CD14-positive monocyte (primary cell): ENCODE results near the gene NPC2. TPM values are rescaled to one million over a fixed set of nuclear protein-coding genes. Genes with fewer than 3 reads are reported as not detected.
A peak's percentile ranks its signal among the peaks of the same experiment; 100 is the strongest.
"Not testable (repeated sequence)": the region's sequence is repeated elsewhere in the genome, so short reads cannot be mapped to it uniquely, and the experiment has no call there.

ENCODE experiments used
- DNase-seq, 3 donors: peaks; one replicate each; pipeline ENCODE4 v3.0.0-alpha.2; 2011 to 2022
- H2AFZ ChIP-seq: 2 replicates; pipeline ENCODE4 v1.6.0; 2012; ENCODE audit warnings: mild to moderate bottlenecking, low read depth, low read length, inconsistent platforms; ENCODE audit not compliant: insufficient read depth, poor library complexity, severe bottlenecking
- H3K27ac ChIP-seq, 2 donors: 1 replicate in 1 of 2; 2 replicates in 1 of 2; pipeline ENCODE4 v1.5.1; 2012 to 2013; ENCODE audit warnings: low read length in 2 of 2, control low read depth in 1 of 2, inconsistent platforms in 1 of 2, low read depth in 1 of 2, mild to moderate bottlenecking in 1 of 2
- H3K27me3 ChIP-seq, 2 donors: one replicate each; pipeline versions ENCODE4 v1.6.0 to v1.6.1; 2011 to 2013; ENCODE audit warnings: low read length in 2 of 2; ENCODE audit not compliant: control insufficient read depth in 2 of 2, insufficient read depth in 2 of 2
- H3K36me3 ChIP-seq, 2 donors: replicated peaks in 1 of 2; 1 replicate in 1 of 2; 2 replicates in 1 of 2; pipeline versions ENCODE4 v1.5.1 to v1.6.1; 2012 to 2013; ENCODE audit warnings: low read length in 2 of 2, control low read depth in 1 of 2, inconsistent platforms in 1 of 2, mild to moderate bottlenecking in 1 of 2; ENCODE audit not compliant: insufficient read depth in 2 of 2, control insufficient read depth in 1 of 2
- H3K4me1 ChIP-seq, 2 donors: 1 replicate in 1 of 2; 2 replicates in 1 of 2; pipeline versions ENCODE4 v1.5.1 to v1.6.1; 2012 to 2013; ENCODE audit warnings: low read length in 2 of 2, control low read depth in 1 of 2, inconsistent platforms in 1 of 2, mild to moderate bottlenecking in 1 of 2, moderate library complexity in 1 of 2; ENCODE audit not compliant: insufficient read depth in 2 of 2, control insufficient read depth in 1 of 2
- H3K4me2 ChIP-seq: replicated peaks from 2 replicates; pipeline ENCODE3; 2012; ENCODE audit warnings: low read length, moderate library complexity, mild to moderate bottlenecking; ENCODE audit not compliant: poor library complexity, severe bottlenecking; ENCODE audit errors: extremely low read depth
- H3K4me3 ChIP-seq, 3 experiments: fragments of 200-600 bp in 1 of 3; sonication (generic) in 1 of 3; replicated peaks in 1 of 3; 1 replicate in 2 of 3; 2 replicates in 1 of 3; pipeline ENCODE4 v1.5.1; 2011 to 2013; ENCODE audit warnings: low read length in 3 of 3, mild to moderate bottlenecking in 3 of 3, control low read depth in 2 of 3, low read depth in 2 of 3, inconsistent platforms in 1 of 3, moderate library complexity in 1 of 3
- H3K79me2 ChIP-seq: 2 replicates; pipeline ENCODE4 v1.6.0; 2012; ENCODE audit warnings: mild to moderate bottlenecking, control low read depth, inconsistent platforms, low read length, moderate library complexity; ENCODE audit not compliant: insufficient read depth
- H3K9ac ChIP-seq: 2 replicates; pipeline ENCODE4 v1.6.0; 2017; ENCODE audit warnings: low read length, mild to moderate bottlenecking; ENCODE audit not compliant: insufficient read depth, poor library complexity, severe bottlenecking
- H3K9me3 ChIP-seq, 2 donors: replicated peaks in 1 of 2; 1 replicate in 1 of 2; 2 replicates in 1 of 2; pipeline versions ENCODE4 v1.5.1 to v1.6.1; 2012 to 2013; ENCODE audit warnings: low read length in 2 of 2, control low read depth in 1 of 2; ENCODE audit not compliant: control insufficient read depth in 1 of 2, insufficient read depth in 1 of 2
- H4K20me1 ChIP-seq: 2 replicates; pipeline ENCODE4 v1.6.0; 2012; ENCODE audit warnings: mild to moderate bottlenecking, low read length, control low read depth, moderate library complexity; ENCODE audit not compliant: insufficient read depth
- H3K27ac Mint-ChIP-seq, 7 donors: one replicate each; pipeline ENCODE4 v1.8.0; 2020; ENCODE audit warnings: mild to moderate bottlenecking in 7 of 7, mixed read lengths in 7 of 7, moderate library complexity in 6 of 7, inconsistent platforms in 2 of 7
- H3K27me3 Mint-ChIP-seq, 3 donors: one replicate each; pipeline ENCODE4 v1.8.0; 2021 to 2022; ENCODE audit warnings: low read depth in 3 of 3, mild to moderate bottlenecking in 3 of 3, mixed read lengths in 3 of 3, moderate library complexity in 3 of 3, inconsistent platforms in 1 of 3
- H3K36me3 Mint-ChIP-seq, 2 donors: one replicate each; pipeline ENCODE4 v1.8.0; 2020; ENCODE audit warnings: mixed read lengths in 2 of 2, inconsistent platforms in 1 of 2, mild to moderate bottlenecking in 1 of 2
- H3K4me1 Mint-ChIP-seq: one replicate; pipeline ENCODE4 v1.8.0; 2020; ENCODE audit warnings: mild to moderate bottlenecking, mixed read lengths
- H3K4me3 Mint-ChIP-seq, 2 donors: one replicate each; pipeline ENCODE4 v1.8.0; 2020; ENCODE audit warnings: mild to moderate bottlenecking in 2 of 2, mixed read lengths in 2 of 2, moderate library complexity in 1 of 2
- H3K9me3 Mint-ChIP-seq, 7 donors: one replicate each; pipeline ENCODE4 v1.8.0; 2020 to 2022; ENCODE audit warnings: mixed read lengths in 7 of 7, mild to moderate bottlenecking in 6 of 7, moderate library complexity in 6 of 7, inconsistent platforms in 2 of 7
- WGBS: methylation state at CpG from one replicate; pipeline ENCODE4 v1.1.5; 2013; ENCODE audit warnings: missing lambda C conversion rate; ENCODE audit not compliant: insufficient coverage; 5-methylcytosine and 5-hydroxymethylcytosine counted together
- intact Hi-C, 2 donors: fragments of 100-400 bp; cut with micrococcal nuclease; formaldehyde crosslinking; loops; one replicate each; pipeline versions ENCODE4 v1.15.0 to v1.15.1; 2023
- polyA plus RNA-seq, 3 donors: library from polyadenylated mRNA; depleted of rRNA in 1 of 3; unstranded in 2 of 3; stranded (reverse) in 1 of 3; fragments of 300-500 nt in 2 of 3; fragments of >200 nt in 1 of 3; fragmentation: Illumina TruSeq in 2 of 3; gene quantifications; 1 replicate in 2 of 3; 2 replicates in 1 of 3; pipeline ENCODE4 v1.2.3, GENCODE V29; 2012 to 2021
- TF ChIP-seq, protein P1 (sequence below): fragments of 200-600 bp; IDR thresholded peaks from one replicate; pipeline ENCODE4 v1.8.0; 2022; ENCODE audit warnings: antibody characterized with exemption, mild to moderate bottlenecking

The NPC2 gene
- polyA plus RNA-seq, 3 donors, result 675 to 1,159 (median 772) TPM

DNA sequence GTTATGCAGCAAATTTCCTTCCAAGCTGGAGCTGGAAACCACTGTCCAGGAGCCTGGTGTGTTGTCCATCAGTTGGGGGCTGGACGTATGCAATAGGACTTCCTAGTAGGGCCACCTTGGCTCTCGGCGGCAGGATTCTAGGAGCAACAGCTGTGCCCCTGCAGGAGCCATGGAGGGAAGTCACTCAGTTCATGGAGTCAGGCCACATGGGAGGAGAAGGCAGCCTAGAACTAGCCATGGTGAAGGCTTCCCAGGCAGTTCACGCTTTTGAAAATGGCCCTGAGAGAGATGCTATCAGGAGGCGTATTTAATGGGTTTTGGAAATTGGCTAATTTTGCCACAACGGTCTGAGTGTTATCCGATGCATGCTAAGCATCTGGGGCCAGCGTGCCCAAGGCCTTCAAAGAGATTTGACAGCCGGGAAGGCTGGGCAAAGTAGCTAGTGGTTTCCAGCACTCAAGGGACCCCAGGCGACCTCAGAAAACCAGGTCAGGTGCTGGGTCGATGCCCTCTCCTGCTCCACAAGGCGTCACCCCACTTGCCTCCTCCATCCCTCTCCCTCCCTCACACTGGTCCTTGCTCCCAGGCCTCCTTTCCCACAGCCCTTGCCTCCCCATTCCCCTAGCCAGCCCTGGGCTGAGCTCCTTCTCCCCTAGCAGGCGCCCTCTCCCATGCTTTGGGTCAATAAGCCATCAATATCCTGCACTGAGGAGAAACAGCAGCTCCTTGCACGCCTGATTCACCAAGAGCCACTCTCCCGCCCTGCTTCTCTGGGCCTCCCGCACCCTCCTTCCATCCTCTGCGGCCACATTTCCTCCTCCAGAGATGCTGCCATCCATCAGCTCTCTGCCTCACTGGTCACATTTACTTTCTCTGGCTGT lies 36.2 kb downstream of the NPC2 start:
- no peaks in the 10 kb centered on the region for H4K20me1 ChIP-seq
- intact Hi-C loops, result no loop called here
- WGBS, result 92% methylated on average over 17 of the region's 17 CpGs
- no peak overlapping the region for H2AFZ ChIP-seq
- Mint-ChIP-seq H3K9me3 (peaks cover 0 to 2% (median 0%) of the 10 kb centered on the region in 7 donors), H3K27ac (peak overlapping the region in 1 of 7 donors; percentile 42), H3K4me3 (no peak overlapping the region), H3K27me3 (peaks cover 4 to 15% (median 10%) of the 10 kb centered on the region in 3 donors), H3K36me3 (no peaks in the 10 kb centered on the region), H3K4me1 (peaks cover 4% of the 10 kb centered on the region)
- no peaks in the 10 kb centered on the region for H3K4me1 ChIP-seq
- no peak overlapping the region for H3K4me3 ChIP-seq
- H3K27ac ChIP-seq, result no peak overlapping the region
- H3K9me3 ChIP-seq, result no peaks in the 10 kb centered on the region
- DNase-seq, result no peak
- no peaks in the 10 kb centered on the region for H3K79me2 ChIP-seq
- H3K27me3 ChIP-seq, result no peaks in the 10 kb centered on the region
- H3K9ac ChIP-seq, result no peak overlapping the region
- TF ChIP-seq, protein P1, sequence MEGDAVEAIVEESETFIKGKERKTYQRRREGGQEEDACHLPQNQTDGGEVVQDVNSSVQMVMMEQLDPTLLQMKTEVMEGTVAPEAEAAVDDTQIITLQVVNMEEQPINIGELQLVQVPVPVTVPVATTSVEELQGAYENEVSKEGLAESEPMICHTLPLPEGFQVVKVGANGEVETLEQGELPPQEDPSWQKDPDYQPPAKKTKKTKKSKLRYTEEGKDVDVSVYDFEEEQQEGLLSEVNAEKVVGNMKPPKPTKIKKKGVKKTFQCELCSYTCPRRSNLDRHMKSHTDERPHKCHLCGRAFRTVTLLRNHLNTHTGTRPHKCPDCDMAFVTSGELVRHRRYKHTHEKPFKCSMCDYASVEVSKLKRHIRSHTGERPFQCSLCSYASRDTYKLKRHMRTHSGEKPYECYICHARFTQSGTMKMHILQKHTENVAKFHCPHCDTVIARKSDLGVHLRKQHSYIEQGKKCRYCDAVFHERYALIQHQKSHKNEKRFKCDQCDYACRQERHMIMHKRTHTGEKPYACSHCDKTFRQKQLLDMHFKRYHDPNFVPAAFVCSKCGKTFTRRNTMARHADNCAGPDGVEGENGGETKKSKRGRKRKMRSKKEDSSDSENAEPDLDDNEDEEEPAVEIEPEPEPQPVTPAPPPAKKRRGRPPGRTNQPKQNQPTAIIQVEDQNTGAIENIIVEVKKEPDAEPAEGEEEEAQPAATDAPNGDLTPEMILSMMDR, result no peak
- no peak overlapping the region for H3K4me2 ChIP-seq
- H3K36me3 ChIP-seq, result no peaks in the 10 kb centered on the region

DNA sequence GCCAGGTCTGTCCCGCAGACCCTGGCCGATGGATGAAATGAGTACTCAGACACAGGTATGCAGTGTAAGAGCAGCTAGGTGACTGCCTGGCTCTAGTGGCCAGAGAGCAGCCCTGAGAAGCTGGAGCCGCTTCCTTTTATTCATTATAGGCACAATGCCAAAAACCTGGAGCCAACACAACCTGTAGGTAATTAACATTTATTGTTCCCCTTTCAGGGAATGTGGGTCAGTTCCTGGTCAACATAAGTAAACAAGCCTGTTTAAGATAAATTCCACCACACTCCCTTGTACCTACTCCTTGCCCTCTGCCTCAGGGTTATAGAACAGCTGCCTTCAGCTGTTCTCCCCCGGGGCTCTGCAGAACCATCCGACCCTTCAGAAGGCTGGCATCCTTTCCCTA lies 38.7 kb downstream of the NPC2 start:
- H3K9me3 Mint-ChIP-seq, H3K4me3 Mint-ChIP-seq, H3K9me3 ChIP-seq, H3K4me2 ChIP-seq, intact Hi-C loops, H4K20me1 ChIP-seq, H3K27ac Mint-ChIP-seq, DNase-seq, H3K4me1 Mint-ChIP-seq, H3K27me3 ChIP-seq, H3K79me2 ChIP-seq, H3K36me3 ChIP-seq, H2AFZ ChIP-seq, H3K36me3 Mint-ChIP-seq, H3K9ac ChIP-seq, H3K4me1 ChIP-seq, H3K27ac ChIP-seq, H3K4me3 ChIP-seq: not testable (repeated sequence)
- 100% methylated on average over 1 of the region's 5 CpGs for WGBS
- peaks cover 7 to 14% (median 12%) of the 10 kb centered on the region in 3 donors for H3K27me3 Mint-ChIP-seq
